NCI-H2107 treated with DMSO at 0.1 percent for 48 hours (cell line): Measurements from ENCODE around the gene IGFBP2.

ENCODE experiments used
- DNase-seq: peaks from one replicate; lab custom pipeline; 2025; ENCODE audit not compliant: unreplicated experiment; lab: John Stamatoyannopoulos, UW

The IGFBP2 gene

GRCh38 chr2:216680951-216681629 lies 47.9 kb downstream of the IGFBP2 start:
- no peak for DNase-seq

- DNase-seq = no peak
Measured at GRCh38 chr2:216681683-216682082, 48.5 kb downstream of the IGFBP2 start.

GRCh38 chr2:216683846-216684245 lies 50.6 kb downstream of the IGFBP2 start:
- no peak for DNase-seq

- DNase-seq = no peak
Measured at GRCh38 chr2:216685327-216685875, 52.2 kb downstream of the IGFBP2 start.

- no peak for DNase-seq
Measured at GRCh38 chr2:216687111-216687510, 53.9 kb downstream of the IGFBP2 start.

- no peak for DNase-seq
Measured at GRCh38 chr2:216687646-216688045, 54.4 kb downstream of the IGFBP2 start.

- no peak for DNase-seq
Measured at GRCh38 chr2:216688731-216689340, 55.6 kb downstream of the IGFBP2 start.

- DNase-seq = no peak
Measured at GRCh38 chr2:216689397-216689796, 56.2 kb downstream of the IGFBP2 start.

GRCh38 chr2:216690456-216690852 lies 57.2 kb downstream of the IGFBP2 start:
- DNase-seq = no peak

GRCh38 chr2:216690853-216691741 lies 57.9 kb downstream of the IGFBP2 start:
- peak; percentile 92 for DNase-seq

GRCh38 chr2:216692636-216693413 lies 59.6 kb downstream of the IGFBP2 start:
- peak; percentile 84 for DNase-seq

GRCh38 chr2:216693414-216694080 lies 60.3 kb downstream of the IGFBP2 start:
- no peak for DNase-seq

GRCh38 chr2:216694082-216694825 lies 61.0 kb downstream of the IGFBP2 start:
- peak; percentile 75 for DNase-seq

- no peak for DNase-seq
Measured at GRCh38 chr2:216694826-216695217, 61.6 kb downstream of the IGFBP2 start.

GRCh38 chr2:216695401-216695821 lies 62.2 kb downstream of the IGFBP2 start, which contains the start of gene IGFBP5:
Gene IGFBP5, minus strand, starts transcription at chr2:216695549. Its CDS starts 774 bp downstream, at chr2:216694775.
- DNase-seq = peak; percentile 78

GRCh38 chr2:216696321-216696720 lies 63.1 kb downstream of the IGFBP2 start:
- no peak for DNase-seq

GRCh38 chr2:216696751-216697560 lies 63.7 kb downstream of the IGFBP2 start:
- peak; percentile 24 for DNase-seq

GRCh38 chr2:216698293-216698692 lies 65.1 kb downstream of the IGFBP2 start:
- no peak for DNase-seq
